Pericardium fibroblast (primary cell): ENCODE results near the gene MLXIPL. TPM values are rescaled to one million over a fixed set of nuclear protein-coding genes. Genes with fewer than 3 reads are reported as not detected.

Source experiments
- total RNA-seq: library from RNA; depleted of rRNA; stranded (reverse); fragments of >200 nt; gene quantifications from 2 replicates; pipeline ENCODE4 v1.2.3, GENCODE V29; 2015

The MLXIPL gene, protein sequence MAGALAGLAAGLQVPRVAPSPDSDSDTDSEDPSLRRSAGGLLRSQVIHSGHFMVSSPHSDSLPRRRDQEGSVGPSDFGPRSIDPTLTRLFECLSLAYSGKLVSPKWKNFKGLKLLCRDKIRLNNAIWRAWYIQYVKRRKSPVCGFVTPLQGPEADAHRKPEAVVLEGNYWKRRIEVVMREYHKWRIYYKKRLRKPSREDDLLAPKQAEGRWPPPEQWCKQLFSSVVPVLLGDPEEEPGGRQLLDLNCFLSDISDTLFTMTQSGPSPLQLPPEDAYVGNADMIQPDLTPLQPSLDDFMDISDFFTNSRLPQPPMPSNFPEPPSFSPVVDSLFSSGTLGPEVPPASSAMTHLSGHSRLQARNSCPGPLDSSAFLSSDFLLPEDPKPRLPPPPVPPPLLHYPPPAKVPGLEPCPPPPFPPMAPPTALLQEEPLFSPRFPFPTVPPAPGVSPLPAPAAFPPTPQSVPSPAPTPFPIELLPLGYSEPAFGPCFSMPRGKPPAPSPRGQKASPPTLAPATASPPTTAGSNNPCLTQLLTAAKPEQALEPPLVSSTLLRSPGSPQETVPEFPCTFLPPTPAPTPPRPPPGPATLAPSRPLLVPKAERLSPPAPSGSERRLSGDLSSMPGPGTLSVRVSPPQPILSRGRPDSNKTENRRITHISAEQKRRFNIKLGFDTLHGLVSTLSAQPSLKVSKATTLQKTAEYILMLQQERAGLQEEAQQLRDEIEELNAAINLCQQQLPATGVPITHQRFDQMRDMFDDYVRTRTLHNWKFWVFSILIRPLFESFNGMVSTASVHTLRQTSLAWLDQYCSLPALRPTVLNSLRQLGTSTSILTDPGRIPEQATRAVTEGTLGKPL
- total RNA-seq: 0.34 TPM in 1 of 2 replicates, not detected in the other

DNA sequence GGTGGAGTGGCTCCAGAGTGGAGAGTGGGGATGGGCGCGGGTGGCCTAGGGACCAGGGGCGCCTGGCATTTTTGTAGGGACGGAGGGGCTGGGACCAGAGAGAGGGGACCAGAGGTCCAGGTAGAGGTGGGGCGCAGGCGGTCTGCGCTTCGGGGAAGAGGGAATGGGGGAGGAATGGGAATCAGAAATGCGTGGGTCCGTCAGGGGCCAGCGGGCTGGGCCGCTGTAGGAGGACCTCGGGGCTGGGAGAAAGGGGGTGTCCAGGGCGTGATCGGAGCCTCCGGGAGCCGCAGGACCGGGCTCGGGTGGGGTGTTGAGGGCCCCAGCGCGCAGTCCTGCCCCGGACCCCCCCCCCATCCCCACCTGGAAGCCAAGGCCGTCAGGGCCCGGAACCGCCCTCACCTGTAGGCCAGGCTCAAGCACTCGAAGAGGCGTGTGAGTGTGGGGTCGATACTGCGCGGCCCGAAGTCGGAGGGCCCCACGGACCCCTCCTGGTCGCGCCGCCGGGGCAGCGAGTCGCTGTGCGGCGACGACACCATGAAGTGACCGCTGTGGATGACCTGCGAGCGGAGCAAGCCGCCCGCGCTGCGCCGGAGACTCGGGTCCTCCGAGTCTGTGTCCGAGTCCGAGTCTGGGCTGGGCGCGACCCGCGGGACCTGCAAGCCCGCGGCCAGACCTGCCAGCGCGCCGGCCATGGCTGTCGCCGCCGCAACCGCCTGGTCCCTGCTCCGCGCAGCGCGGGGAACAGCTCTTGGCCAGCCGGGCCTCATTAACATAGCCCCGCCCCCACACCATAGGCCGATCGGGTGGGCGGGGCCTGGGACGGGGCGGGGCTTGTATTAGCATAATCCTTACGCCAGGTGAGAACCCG, at the start of gene MLXIPL:
TSS of gene MLXIPL (minus strand) at position 725 of the 871 bp plus-strand sequence. CDS start at position 695, 30 bp downstream.

GRCh38 chr7:73667344-73668102, 43.2 kb upstream of the MLXIPL start, which contains the start of gene VPS37D:
TSS of gene VPS37D (plus strand) at chr7:73667831. CDS start at chr7:73667959, 128 bp downstream.

DNA sequence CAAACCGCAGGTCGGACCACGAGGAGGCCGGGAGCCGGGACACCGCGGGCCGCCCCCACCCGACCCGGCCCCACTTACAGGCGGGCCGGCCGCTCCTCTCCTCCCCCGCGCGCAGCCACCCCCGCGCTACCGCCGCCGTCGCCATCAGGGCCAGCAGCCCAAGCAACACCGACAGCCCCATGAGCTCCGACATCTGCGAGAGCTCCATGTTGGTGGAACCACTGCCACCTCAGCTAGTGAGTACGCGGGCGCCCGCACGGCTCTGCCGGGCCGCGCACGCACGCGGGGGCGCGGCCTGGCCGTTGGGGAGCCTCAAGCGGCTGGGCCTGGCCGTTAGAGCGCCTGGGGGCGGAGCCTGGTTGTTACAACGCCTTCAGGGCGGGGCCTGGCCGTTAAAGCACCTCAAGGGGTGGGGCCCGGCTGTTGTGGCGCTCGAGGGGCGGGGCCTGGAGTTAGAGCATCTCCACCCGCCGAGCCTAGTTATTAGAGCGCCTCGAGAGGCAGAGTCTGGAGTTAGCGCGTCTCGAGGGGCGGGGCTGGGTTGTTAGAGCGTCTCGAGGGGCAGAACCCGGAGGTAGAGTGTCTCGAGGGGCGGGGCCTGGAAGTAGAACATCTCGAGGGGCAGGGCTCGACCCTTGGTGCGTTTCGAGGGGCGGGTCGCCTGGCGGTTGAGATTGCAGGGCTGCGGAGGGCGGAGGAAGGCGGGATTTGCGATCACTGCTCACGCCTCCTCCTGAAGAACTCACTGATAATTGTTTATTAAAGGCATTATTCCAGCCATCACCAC, 45.8 kb downstream of the MLXIPL start, which contains the start of gene TBL2:
TSS of gene TBL2 (minus strand) at position 238 of the 787 bp plus-strand sequence. CDS start at position 208, 30 bp downstream.

GRCh38 chr7:73557397-73558257, 66.7 kb downstream of the MLXIPL start, which contains the start of gene BCL7B:
TSS of gene BCL7B (minus strand) at chr7:73557690. CDS start at chr7:73557578, 112 bp downstream.

Other genes with a start within 250 kb of the MLXIPL start
- gene FZD9, start 190.7 kb downstream of the MLXIPL start, total RNA-seq: 0.34 and 1.3 TPM in 2 replicates
- 32.3 and 36.6 TPM in 2 replicates for gene BAZ1B, start 102.2 kb downstream of the MLXIPL start, total RNA-seq
- gene BCL7B, start 66.8 kb downstream of the MLXIPL start, total RNA-seq: 20.1 and 37.5 TPM in 2 replicates
- 48.5 and 76.3 TPM in 2 replicates for gene TBL2, start 45.9 kb downstream of the MLXIPL start, total RNA-seq
- gene VPS37D, start 43.3 kb upstream of the MLXIPL start, total RNA-seq: 4.1 and 7.0 TPM in 2 replicates
- gene DNAJC30, start 58.9 kb upstream of the MLXIPL start, total RNA-seq: 3.2 and 6.7 TPM in 2 replicates
- 31.6 and 45.7 TPM in 2 replicates for gene BUD23, start 59.1 kb upstream of the MLXIPL start, total RNA-seq
- gene STX1A, start 95.1 kb upstream of the MLXIPL start, total RNA-seq: 10.2 and 11.8 TPM in 2 replicates
- 9.6 and 11.0 TPM in 2 replicates for gene ABHD11, start 114.3 kb upstream of the MLXIPL start, total RNA-seq
- gene CLDN3, start 145.7 kb upstream of the MLXIPL start, total RNA-seq: not detected in 2 replicates
- 0.23 and 0.68 TPM in 2 replicates for gene CLDN4, start 206.5 kb upstream of the MLXIPL start, total RNA-seq
- 1.6 and 7.0 TPM in 2 replicates for gene METTL27, start 218.0 kb upstream of the MLXIPL start, total RNA-seq
- gene TMEM270, start 236.6 kb upstream of the MLXIPL start, total RNA-seq: not detected in 2 replicates